Mesenteric fat pad (tissue), 1 donor: ENCODE data around the gene RASA3. TPM values are rescaled to one million over a fixed set of nuclear protein-coding genes. Genes with fewer than 3 reads are reported as not detected.

Source experiments
- DNase-seq: peaks from one replicate; pipeline ENCODE4 v3.0.0-alpha.2; 2020; ENCODE audit warnings: low spot score
- total RNA-seq: library from RNA; stranded (reverse); fragmentation: NEBNext Ultra II Directional; extraction: Animal tissue kit (Norgen Biotek cat#: 25700); gene quantifications from one replicate; pipeline ENCODE4 v1.2.1, GENCODE V29; 2021
- donor health status: DM: yes; HTN: yes; CAD: no.

The RASA3 gene
- total RNA-seq, 1 donor from 2014 or later, result 102 TPM

DNA sequence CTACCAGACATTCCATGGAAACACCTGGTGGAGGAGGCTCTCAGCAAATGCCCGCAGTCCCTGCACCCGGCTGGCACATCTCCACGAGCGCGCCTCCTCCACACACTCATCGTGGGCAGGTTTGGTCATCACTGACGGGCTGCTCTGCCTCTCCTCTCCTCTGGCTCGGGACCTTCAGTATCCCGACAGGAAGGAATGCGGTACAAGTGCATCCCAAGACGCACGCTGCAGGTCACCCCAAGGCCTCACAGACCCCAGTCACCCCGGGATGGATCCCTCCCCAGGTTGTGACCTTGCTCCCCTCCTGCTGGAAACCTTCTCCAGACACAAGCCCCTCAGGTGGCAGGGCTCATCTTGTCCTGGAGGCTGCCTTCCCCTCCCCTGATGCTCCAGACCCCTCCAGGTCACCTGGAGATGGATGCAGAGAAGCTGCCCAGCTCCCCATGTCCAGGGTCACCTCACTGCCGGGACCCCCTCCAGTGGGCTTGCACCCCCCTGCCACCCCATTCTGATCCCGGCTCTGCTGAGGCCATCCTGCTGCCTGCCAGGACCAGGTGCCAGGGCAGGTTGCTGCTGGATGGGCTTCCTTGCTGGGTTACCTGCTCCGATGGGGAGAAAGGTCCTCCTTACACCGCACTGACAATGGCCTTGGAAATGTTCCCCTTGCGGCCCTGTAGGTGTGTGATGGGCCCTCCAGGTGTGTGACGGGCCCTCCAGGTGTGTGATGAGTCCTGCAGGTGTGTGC, 188.4 kb downstream of the RASA3 start:
- no peak for DNase-seq

DNA sequence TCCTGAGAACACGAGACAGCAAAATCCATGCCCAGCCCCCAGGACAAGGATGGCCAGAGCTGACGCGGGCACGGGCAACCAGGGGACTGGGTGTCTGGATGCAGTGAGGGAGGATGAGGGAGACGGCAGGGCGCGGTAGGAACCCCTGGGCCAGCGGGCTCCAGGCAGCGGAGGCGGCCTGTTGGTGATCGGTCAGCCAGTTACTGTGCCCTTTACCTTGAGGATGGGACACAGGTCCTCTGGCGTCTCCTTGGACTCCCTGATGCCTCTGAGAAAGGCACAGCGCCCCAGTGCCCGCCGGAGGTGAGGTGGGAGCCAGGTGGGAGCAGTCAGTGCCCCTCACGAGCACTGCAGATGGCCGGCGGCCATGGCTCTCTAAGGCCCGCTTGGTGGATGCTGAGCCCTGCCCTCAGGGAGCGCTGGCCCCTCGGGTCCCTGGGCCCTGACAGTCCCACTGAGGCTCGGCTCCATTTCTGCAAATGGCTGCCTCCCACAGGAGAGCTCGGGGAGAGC, 189.8 kb downstream of the RASA3 start:
- DNase-seq, result no peak

DNA sequence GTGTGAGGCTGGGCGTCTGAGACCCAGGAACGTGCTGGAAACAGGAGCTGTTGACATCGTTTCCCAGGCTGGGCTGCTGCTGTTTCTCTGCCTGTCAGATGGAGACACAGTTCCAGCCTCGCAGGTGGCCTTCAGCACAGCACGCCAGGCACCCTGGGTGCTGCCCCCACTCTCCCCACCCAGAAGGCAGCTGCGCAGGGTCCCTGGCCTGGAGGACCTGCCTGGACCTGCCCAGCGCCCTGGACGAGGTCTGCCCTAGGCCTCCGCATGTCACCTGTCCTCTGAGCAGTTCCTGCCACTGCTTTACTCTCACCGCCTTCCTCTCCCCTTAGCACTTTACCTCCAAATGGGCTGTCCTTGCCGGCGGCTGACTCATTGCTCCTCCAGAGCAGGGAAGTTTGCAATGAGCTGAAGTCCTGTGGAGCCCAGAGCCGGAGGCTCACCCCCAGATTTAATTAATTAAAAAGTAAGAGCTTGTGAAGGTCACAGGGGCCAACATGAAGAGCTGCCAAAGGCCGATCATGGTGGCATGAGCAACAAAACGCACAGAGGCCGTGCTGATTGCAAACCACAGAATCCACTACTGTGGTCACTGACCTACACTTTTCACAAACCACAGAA, 190.7 kb downstream of the RASA3 start:
- DNase-seq, result no peak

DNA sequence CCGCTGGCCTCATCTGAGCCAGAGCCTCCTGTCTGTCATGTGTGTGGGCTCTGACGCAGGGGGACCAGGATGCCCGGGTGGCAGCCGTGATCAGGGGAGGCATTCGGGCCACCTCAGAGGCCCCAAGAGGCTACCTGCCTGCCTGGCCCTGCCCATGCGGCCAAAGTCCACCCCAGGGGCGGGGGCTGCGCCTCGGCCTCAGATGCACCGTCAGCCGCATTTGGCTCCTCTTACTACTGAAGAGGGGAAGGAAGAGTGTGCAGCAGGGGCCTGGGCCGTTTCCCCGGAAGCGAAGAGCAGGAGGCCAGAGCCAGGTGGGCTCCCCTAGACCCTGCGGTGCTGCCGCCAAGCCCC, 192.5 kb downstream of the RASA3 start:
- no peak for DNase-seq

DNA sequence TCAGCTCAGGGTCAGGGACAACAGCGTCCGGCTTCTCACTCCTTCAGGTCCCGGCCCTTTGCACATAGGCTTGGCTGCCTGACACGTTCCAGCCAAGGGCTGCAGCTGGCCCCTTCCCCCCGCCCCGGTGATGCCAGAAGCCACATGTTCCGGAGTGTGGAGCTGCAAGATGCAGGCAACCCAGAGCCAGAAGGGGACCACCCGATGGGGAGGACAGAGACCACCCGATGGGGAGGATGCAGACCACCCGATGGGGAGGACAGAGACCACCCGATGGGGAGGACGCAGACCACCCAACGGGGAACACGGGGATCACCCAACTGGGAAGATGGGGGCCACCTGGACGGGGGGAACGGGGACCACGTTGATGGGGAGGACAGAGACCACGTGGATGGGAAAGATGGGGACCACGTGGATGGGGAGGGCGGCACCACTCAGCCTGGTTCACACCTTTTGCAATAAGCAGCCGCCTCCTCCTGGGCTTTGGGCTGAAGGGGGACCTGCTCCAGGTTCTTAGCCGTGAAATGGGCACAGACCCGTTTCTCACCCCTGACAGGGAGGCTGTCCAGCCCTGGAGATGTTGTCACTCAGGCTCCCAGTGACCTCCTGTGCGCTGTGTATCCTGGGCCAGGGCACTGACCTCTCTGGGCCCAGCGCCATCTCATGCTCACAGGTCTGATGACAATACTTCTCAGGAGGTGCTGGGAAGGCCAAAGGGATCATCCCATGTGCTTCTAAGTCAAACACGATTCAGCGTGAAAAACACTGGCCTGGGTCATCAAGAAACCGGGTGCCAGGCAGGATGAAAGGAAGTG, 193.1 kb downstream of the RASA3 start:
- DNase-seq, result no peak

DNA sequence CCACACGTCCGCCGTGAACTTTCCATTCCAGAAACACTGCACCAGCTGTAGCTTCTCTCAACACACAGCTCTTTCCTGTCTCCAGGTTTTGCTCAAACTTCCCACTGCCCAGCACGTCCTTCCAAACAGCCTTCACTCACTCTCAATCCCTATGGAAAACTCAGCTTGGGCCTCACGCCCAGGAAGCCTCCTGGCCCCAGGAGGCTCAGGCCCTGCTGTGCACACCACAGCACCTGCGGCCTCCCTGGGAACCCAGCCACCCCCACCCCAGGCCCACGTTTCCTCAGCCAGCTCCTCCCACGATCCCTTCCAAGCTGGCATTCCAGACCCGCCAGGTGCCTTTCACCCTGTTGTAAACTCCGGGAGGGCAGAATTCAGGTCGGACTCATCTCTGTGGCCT, 193.7 kb downstream of the RASA3 start:
- no peak for DNase-seq

DNA sequence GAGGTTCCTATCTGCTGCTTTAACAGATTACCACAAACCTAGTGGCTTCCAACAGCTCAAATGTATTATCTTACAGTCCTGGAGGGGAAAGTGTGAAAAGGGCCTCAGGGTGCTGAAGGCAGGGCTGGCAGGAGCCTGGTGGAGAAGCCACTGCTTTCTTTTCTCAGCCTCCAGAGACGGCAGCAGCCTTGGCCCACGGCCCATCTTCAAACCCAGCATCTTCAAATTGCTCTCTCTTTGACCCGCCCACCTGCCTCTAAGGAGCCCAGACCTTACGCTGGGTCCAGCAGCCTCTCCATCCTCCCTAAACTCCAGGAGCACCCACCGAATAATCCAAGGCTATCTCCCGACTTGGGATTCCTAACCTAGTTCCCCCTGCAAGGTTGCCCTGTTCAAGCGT, 194.2 kb downstream of the RASA3 start:
- no peak for DNase-seq

DNA sequence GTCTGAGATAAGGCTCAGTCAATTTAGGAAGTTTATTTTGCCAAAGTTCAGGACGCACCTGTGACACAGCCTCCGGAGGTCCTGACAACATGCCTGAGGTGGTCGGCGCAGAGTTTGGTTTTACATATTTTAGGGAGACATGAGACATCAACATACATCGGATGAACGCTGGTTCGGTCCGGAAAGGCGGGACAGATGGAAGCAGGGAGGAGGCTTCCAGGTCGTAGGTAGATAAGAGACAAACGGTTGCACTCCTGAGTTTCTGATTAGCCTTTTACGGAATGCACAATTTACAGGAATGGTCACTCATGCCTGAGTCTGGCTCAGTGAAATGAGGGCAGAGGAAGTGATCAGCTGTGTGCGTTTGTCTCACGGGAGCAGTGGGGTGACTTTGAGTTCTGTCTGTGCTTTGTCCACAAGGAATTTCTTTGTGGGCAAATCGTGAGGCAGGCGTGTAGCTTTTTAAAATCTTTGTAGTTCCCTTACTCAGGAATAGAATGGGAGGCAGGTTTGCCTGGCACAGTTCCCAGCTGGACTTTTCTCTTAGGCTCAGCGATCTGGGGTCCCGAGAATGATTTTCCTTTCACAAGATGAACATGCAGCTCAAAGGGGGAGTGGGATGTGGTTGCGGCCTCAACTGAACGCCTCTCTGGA, 194.8 kb downstream of the RASA3 start:
- no peak for DNase-seq

DNA sequence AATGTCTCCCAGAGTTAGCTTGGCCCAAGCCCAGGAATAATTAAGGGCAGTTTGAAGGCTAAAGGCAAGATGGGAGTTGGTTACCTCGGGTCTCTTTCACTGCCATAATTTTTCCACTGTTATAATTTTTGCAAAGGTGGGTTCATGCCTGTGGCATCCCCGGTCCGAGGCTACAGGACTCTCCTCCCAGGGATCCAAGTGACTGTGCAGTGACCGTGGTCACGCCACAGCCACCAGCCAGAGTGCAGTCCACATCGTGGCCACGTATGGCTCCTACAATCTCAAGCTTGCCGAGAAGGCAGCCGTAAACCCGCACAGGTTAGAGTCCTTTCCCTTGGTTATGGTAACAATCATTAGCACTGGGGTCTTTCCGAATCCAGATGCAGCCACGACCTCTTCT, 195.3 kb downstream of the RASA3 start:
- no peak for DNase-seq

DNA sequence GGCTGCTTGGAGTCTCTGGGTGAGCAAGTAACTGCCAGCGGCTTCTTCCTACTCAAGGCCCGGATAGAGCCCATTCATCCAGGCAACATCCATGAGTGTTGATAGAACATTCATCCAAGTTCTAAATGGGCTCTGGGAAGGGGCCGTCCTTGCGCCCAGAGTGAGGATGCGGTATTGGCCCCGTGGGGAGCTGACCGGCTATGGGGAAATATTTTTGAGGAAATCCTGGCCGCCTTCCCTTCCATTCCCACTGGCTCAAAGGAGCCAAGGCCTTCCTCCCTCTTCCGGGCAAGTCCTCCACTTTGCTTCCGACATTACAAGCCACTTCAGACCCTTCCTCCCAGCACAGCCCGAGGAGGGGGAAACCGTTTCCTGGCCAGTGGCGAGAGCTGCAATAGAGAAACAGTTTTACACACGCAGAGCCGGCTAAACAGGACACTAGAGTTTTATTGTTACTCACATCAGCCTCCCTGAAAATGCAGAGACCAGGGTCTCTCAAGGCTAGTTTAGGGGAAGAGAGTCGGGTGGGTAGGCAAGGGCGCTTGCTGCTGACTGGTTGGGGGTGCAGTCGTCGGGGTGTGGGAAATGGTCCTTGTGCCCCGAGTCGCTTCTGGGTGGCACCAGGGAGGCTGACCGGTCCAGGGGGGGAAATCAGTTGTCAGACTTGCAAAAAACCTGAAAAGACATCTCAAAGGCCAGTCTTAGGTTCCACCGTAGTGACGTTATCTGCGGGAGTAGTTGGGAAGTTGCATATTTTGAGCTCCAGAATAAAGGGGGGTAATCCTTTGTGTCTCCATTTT, 196.1 kb downstream of the RASA3 start:
- DNase-seq, result no peak

DNA sequence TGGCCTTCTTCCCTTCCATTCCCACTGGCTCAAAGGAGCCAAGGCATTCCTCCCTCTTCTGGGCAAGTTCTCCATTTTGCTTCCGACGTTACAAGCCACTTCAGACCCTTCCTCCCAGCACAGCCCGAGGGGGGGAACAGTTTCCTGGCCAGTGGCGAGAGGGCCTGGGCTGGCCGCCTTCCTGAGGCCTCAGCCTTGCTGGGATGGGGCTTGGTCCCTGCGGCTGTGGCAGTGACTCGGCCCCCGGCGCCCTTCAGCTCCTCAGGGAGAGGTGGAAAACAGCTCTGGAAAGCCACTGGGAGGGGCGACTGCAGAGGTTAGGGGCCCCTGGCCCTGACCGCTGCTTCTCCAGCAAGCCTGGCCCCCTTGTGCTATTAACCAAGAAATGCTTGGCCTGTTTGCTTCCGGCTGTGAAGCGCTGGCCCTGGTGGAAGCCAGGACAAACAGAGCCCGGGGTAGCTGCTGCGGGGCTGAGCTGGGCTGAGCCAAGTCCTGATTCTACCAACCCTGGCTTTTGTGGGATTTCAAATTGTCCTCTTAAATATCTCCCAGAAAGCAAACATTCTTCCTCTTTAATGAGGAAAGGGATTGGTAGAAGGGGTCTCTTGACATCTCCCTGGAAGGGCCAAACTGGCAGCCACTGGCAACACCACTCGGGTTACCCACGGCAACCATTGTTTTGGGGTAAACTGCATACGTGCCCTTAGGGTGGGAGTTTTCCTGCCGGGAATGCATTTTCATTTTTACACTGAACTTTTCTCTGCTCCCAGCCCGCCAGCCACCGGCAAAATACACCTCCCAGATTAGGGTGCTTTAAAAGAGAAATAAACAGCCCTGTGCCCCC, 197.2 kb downstream of the RASA3 start:
- DNase-seq, result peak; percentile 86

DNA sequence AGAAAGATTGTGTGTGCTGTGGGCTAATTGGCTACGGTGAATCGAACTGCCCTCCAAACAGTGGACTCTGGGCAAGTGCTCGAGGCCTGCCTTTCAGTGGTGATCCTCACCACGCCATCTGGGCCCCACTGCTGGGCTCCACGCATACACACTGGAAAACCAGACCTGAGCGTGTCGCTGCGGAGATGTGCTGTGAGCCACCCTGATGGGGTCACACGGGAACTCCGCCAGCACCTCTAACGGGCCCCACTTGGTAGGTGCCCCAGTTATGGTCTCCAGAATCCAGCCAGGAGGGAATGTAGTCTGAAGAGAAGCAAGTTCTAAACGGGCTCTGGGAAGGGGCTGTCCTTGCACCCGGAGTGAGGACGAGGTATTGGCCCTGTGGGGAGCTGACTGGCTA, 197.8 kb downstream of the RASA3 start:
- peak; percentile 78 for DNase-seq

DNA sequence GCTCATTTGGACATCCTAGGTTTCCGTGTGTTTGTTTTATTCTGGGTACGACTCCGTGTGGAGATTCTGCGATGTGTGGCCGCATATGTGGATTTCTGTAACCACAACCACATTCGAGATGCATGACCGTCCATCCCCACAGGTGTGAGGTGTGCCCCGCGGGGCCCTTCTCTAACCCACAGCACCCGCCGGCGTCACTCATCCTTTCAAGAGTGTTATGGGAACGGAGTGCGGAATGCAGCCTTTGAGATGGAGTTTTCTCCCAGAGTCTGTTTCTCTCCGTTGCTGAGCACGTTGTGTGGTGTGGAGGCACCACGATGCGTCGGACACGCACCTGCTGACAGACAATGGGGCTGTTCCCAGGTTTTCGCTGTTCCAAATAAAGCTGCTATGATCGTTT, 198.5 kb downstream of the RASA3 start:
- peak; percentile 45 for DNase-seq

DNA sequence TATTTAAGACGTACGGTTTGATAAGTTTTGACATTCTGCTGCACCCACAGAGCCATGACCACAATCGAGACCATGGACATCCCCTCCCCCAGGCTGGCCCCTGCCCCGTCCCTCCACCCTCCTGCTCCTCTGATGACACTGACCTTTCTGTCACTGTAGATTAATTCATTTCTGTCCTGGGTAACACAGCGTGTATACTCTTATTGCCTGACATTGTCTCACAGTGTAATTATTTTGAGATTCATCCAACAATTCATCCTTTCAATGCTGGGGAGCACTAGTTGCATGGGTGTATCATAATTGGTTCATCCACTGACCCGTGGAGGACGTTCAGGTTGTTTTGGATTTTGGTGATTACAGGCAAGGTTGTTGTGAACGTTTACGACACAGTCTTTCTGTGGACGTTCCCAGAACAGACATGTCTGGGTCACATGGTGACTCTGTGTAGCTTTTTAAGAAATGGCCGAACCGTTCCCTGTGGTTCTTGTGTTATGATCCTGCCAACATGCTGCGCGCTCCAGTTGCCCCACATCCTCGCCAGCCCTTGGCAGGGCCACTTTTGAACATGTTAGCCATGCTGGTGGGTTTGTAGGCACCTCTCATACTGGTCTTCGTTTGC, 200.5 kb downstream of the RASA3 start:
- DNase-seq, result peak; percentile 53

DNA sequence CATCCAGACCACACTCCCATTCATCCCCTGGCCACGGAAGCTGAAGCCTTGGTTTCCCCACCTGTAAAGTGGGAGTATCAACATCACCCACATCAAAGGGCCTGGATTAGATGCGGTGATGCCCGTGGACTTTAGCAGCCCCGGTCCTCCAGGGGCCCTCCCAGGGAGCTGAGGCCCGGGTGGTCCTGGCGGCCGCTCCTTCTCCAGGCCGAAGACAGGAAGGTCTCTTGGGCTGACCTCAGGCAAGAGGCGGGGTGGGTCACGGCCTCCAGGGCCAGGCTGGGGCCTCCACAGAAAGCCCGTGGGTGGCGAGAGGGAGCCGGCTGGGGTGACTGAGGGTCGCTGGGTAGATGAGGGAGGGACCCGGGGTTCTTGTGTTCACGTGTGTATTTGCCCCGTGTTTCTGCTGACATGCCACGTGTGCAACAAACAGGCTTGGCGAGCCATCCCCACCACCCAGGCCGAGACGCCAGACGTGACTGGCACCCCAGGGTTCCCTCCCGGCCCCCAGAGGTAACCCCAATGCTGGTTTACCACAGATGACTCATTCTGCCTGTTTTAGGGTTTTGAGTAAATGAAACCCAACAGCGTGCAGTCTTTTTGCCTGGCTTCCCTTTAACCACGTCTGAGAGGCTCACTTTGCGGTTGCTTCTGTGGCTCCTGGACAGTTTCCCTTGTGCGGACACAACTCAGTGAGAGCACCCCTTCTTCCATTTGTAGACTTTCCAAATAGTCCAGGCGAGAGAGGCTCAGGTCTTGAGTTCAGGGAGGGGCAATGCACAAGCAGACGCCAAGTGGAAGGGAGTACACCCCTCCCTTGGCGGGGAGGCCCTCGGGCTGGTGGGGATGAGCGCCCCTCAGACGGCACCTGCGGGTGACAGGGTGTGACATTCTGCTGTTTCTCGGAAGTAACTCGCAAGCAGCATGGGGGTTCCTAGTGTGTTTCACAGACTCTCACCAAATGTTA, 201.5 kb downstream of the RASA3 start:
- peak; percentile 74 for DNase-seq

DNA sequence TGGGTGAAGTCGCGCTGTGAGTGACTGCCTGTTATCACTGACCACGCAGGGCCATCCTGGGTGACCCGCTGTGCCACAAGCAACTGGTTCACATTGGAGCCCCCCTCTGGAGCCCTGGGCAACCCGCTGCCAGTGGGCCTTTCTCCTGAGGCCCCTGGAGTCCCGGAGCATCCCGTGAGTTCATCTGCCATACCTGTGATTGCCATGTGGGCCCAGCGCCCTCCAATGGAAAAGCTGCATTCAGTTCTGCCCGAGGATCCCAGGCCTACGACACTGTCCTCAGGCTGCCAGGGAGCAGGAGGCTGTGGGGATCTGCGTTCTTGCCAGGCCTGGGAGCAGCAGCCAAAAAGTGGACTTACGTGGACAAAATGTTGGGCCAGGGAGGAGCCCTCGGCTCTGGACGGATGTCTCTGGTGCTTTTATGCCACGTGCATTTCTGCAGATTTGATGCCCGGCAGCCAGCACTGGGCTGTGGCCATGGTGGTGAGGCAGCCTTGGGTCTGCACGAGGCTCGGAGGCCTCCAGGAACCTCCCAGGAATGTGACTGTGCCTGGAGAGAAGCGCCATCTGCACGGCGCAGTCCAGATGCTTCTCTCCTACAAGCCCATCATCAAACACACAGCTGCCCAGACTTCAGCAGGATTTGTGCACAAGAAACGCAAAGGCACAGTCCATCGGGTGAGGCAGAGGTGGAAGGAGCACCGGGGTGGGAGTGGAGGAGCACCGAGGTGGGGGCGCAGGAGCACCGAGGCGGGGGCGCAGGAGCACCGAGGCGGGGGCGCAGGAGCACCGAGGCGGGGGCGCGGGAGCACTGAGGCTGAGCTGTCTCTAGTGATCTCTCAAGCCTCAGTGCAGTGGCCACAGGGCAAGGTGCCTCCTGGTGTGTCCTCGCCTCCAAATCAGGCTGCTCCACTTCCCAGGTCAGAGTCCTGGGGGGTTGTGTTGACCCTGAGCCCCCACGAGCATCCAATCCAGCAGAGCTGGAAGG, 202.5 kb downstream of the RASA3 start:
- peak; percentile 85 for DNase-seq
